ENCODE measurements around the gene TNFSF18.

The TNFSF18 gene

GRCh38 chr1:173020138-173020750 lies 30.5 kb downstream of the TNFSF18 start:
- TF ChIP-seq CTCF (IDR thresholded peaks at IDR 0.05; ENCODE audit: low read depth, low read length): no peak
- H3K4me3 ChIP-seq (replicated peaks in 1 of 2; ENCODE audit: low read depth in 2 of 2, low read length in 2 of 2): no peak overlapping the region
- DNase-seq (ENCODE audit: low read depth in 2 of 2): no peak

- TF ChIP-seq CTCF (IDR thresholded peaks at IDR 0.05; ENCODE audit: low read depth, low read length): no peak
- no peak for DNase-seq (ENCODE audit: low read depth in 2 of 2)
- no peak overlapping the region for H3K4me3 ChIP-seq (replicated peaks in 1 of 2; ENCODE audit: low read depth in 2 of 2, low read length in 2 of 2)
These were observed 32.9 kb downstream of the TNFSF18 start for GRCh38 chr1:173017792-173018191.

GRCh38 chr1:173016419-173016818 lies 34.3 kb downstream of the TNFSF18 start:
- H3K4me3 ChIP-seq (replicated peaks in 1 of 2; ENCODE audit: low read depth in 2 of 2, low read length in 2 of 2): no peak overlapping the region
- no peak for DNase-seq (ENCODE audit: low read depth in 2 of 2)
- no peak for TF ChIP-seq CTCF (IDR thresholded peaks at IDR 0.05; ENCODE audit: low read depth, low read length)

- H3K4me3 ChIP-seq (replicated peaks in 1 of 2; ENCODE audit: low read depth in 2 of 2, low read length in 2 of 2): no peak overlapping the region
- no peak for TF ChIP-seq CTCF (IDR thresholded peaks at IDR 0.05; ENCODE audit: low read depth, low read length)
- DNase-seq (ENCODE audit: low read depth in 2 of 2): no peak
These were observed 35.1 kb downstream of the TNFSF18 start for GRCh38 chr1:173015629-173016028.

GRCh38 chr1:173014160-173014559 lies 36.6 kb downstream of the TNFSF18 start:
- no peak for DNase-seq (ENCODE audit: low read depth in 2 of 2)
- no peak overlapping the region for H3K4me3 ChIP-seq (replicated peaks in 1 of 2; ENCODE audit: low read depth in 2 of 2, low read length in 2 of 2)

GRCh38 chr1:173012126-173012525 lies 38.6 kb downstream of the TNFSF18 start:
- no peak for TF ChIP-seq CTCF (IDR thresholded peaks at IDR 0.05; ENCODE audit: low read depth, low read length)
- no peak overlapping the region for H3K4me3 ChIP-seq (replicated peaks in 1 of 2; ENCODE audit: low read depth in 2 of 2, low read length in 2 of 2)
- no peak for DNase-seq (ENCODE audit: low read depth in 2 of 2)

More at GRCh38 chr1:173014160-173014559, 36.6 kb downstream of the TNFSF18 start:
- no peak for TF ChIP-seq CTCF (IDR thresholded peaks at IDR 0.05; ENCODE audit: low read depth, low read length)

GRCh38 chr1:173009597-173009996 lies 41.1 kb downstream of the TNFSF18 start:
- no peak overlapping the region for H3K4me3 ChIP-seq (replicated peaks in 1 of 2; ENCODE audit: low read depth in 2 of 2, low read length in 2 of 2)
- DNase-seq (ENCODE audit: low read depth in 2 of 2): peak in 1 of 2 donors; percentile 46

More at GRCh38 chr1:173009597-173009996, 41.1 kb downstream of the TNFSF18 start:
- no peak for TF ChIP-seq CTCF (IDR thresholded peaks at IDR 0.05; ENCODE audit: low read depth, low read length)

Data from cardiac fibroblast (primary cell).